GM23248 (cell line): ENCODE data around the gene RYR3.

Experiments
- EZH2 ChIP-seq: fragments of 200-600 bp; sonication (generic); IDR thresholded peaks from 2 replicates; pipeline ENCODE4 v1.6.1; 2018; ENCODE audit warnings: antibody characterized with exemption, mild to moderate bottlenecking; ENCODE audit not compliant: insufficient read depth, poor library complexity, severe bottlenecking
- EZH2phosphoT487 ChIP-seq: fragments of 200-600 bp; sonication (generic); IDR thresholded peaks from 2 replicates; pipeline ENCODE4 v1.6.1; 2018; ENCODE audit warnings: antibody characterized with exemption, moderate library complexity, mild to moderate bottlenecking, low read depth; ENCODE audit not compliant: insufficient read depth

- no peak for TF ChIP-seq EZH2
- TF ChIP-seq EZH2phosphoT487 = no peak
Observed at GRCh38 chr15:33492434-33493052, 181.8 kb downstream of the RYR3 start.
